GM23248 (cell line): Measurements from ENCODE around the gene RAI2.

Experiments
- EZH2 ChIP-seq: fragments of 200-600 bp; sonication (generic); IDR thresholded peaks from 2 replicates; pipeline ENCODE4 v1.6.1; 2018; ENCODE audit warnings: antibody characterized with exemption, mild to moderate bottlenecking; ENCODE audit not compliant: insufficient read depth, poor library complexity, severe bottlenecking
- EZH2phosphoT487 ChIP-seq: fragments of 200-600 bp; sonication (generic); IDR thresholded peaks from 2 replicates; pipeline ENCODE4 v1.6.1; 2018; ENCODE audit warnings: antibody characterized with exemption, moderate library complexity, mild to moderate bottlenecking, low read depth; ENCODE audit not compliant: insufficient read depth

- TF ChIP-seq EZH2phosphoT487 = no peak
- TF ChIP-seq EZH2 = no peak
These were observed 51.1 kb downstream of the RAI2 start for GRCh38 chrX:17809984-17810383.
